Measurements from ENCODE around the gene PTPDC1. TPM values are rescaled to one million over a fixed set of nuclear protein-coding genes. Genes with fewer than 3 reads are reported as not detected.

The PTPDC1 gene
- total RNA-seq, 1 donor from 2014 or later: 8.4 TPM

- H3K27ac Mint-ChIP-seq: no peak overlapping the region
- H3K4me1 Mint-ChIP-seq: no peaks in the 10 kb centered on the region
- ChIA-PET POLR2A (no interaction called here), CTCF (no interaction called here)
- H3K9me3 Mint-ChIP-seq: no peaks in the 10 kb centered on the region
- peaks cover 21% of the 10 kb centered on the region for H3K36me3 Mint-ChIP-seq (ENCODE audit: low read depth)
- intact Hi-C loops (cut with micrococcal nuclease): no loop called here
- H3K4me3 Mint-ChIP-seq: no peak overlapping the region
- H3K27me3 Mint-ChIP-seq: no peaks in the 10 kb centered on the region
- DNase-seq (no peak), ATAC-seq (ENCODE audit: low read depth) (no peak)
- no peak for TF ChIP-seq CTCF (IDR thresholded peaks at IDR 0.05)
These were observed 16.1 kb downstream of the PTPDC1 start for GRCh38 chr9:94100152-94100879.

GRCh38 chr9:94101162-94101853 lies 17.0 kb downstream of the PTPDC1 start:
- Mint-ChIP-seq H3K27me3 (no peaks in the 10 kb centered on the region), H3K36me3 (ENCODE audit: low read depth) (peaks cover 14% of the 10 kb centered on the region), H3K4me1 (no peaks in the 10 kb centered on the region), H3K9me3 (no peaks in the 10 kb centered on the region), H3K4me3 (no peak overlapping the region), H3K27ac (no peak overlapping the region)
- intact Hi-C loops (cut with micrococcal nuclease): no loop called here
- ATAC-seq (ENCODE audit: low read depth) (no peak), DNase-seq (no peak)
- ChIA-PET POLR2A (no interaction called here), CTCF (no interaction called here)
- no peak for TF ChIP-seq CTCF (IDR thresholded peaks at IDR 0.05)

- peaks cover 5% of the 10 kb centered on the region for H3K9me3 Mint-ChIP-seq
- intact Hi-C loops (cut with micrococcal nuclease): no loop called here
- no peak overlapping the region for H3K4me3 Mint-ChIP-seq
- ChIA-PET POLR2A (no interaction called here), CTCF (no interaction called here)
- no peaks in the 10 kb centered on the region for H3K4me1 Mint-ChIP-seq
- H3K27me3 Mint-ChIP-seq: no peaks in the 10 kb centered on the region
- H3K36me3 Mint-ChIP-seq (ENCODE audit: low read depth): peaks cover 2% of the 10 kb centered on the region
- no peak for DNase-seq
- ATAC-seq (ENCODE audit: low read depth): no peak
- TF ChIP-seq CTCF (IDR thresholded peaks at IDR 0.05): no peak
- no peak overlapping the region for H3K27ac Mint-ChIP-seq
These were observed 24.3 kb downstream of the PTPDC1 start for GRCh38 chr9:94108584-94108983.

GRCh38 chr9:94110821-94111252 lies 26.6 kb downstream of the PTPDC1 start:
- ATAC-seq (ENCODE audit: low read depth): no peak
- Mint-ChIP-seq H3K4me3 (no peak overlapping the region), H3K27ac (no peak overlapping the region), H3K27me3 (no peaks in the 10 kb centered on the region), H3K9me3 (peaks cover 5% of the 10 kb centered on the region), H3K4me1 (no peaks in the 10 kb centered on the region), H3K36me3 (ENCODE audit: low read depth) (peaks cover 2% of the 10 kb centered on the region)
- DNase-seq: no peak
- POLR2A ChIA-PET: no interaction called here
- no peak for TF ChIP-seq CTCF (IDR thresholded peaks at IDR 0.05)
- intact Hi-C loops (cut with micrococcal nuclease): no loop called here
- CTCF ChIA-PET: no interaction called here

- H3K36me3 Mint-ChIP-seq (ENCODE audit: low read depth): peaks cover 2% of the 10 kb centered on the region
- no peaks in the 10 kb centered on the region for H3K27me3 Mint-ChIP-seq
- DNase-seq (no peak), ATAC-seq (ENCODE audit: low read depth) (no peak)
- ChIA-PET POLR2A (no interaction called here), CTCF (no interaction called here)
- H3K4me3 Mint-ChIP-seq: no peak overlapping the region
- intact Hi-C loops (cut with micrococcal nuclease): no loop called here
- peaks cover 5% of the 10 kb centered on the region for H3K9me3 Mint-ChIP-seq
- no peak for TF ChIP-seq CTCF (IDR thresholded peaks at IDR 0.05)
- no peak overlapping the region for H3K27ac Mint-ChIP-seq
- H3K4me1 Mint-ChIP-seq: no peaks in the 10 kb centered on the region
These were observed 27.2 kb downstream of the PTPDC1 start for GRCh38 chr9:94111446-94111845.

All from activated B cell treated with CpG ODN at 0.5 μM for 24 hours (primary cell).